Suprapubic skin (tissue), 3 donors: ENCODE measurements around the gene CDS2.

Source experiments
- POLR2A ChIP-seq, 2 donors: fragments of 450-650 bp; IDR thresholded peaks; one replicate each; pipeline ENCODE4 v1.6.1; 2017; ENCODE audit warnings: antibody characterized with exemption in 2 of 2, mild to moderate bottlenecking in 2 of 2, moderate library complexity in 2 of 2
- TF ChIP-seq, protein P1 (sequence below), 2 donors: fragments of 200-600 bp in 1 of 2; fragments of 450-650 bp in 1 of 2; sonication (generic) in 1 of 2; IDR thresholded peaks; one replicate each; pipeline ENCODE4 v1.5.1; 2016 to 2019; ENCODE audit warnings: antibody characterized with exemption in 2 of 2, mild to moderate bottlenecking in 1 of 2, moderate library complexity in 1 of 2

DNA sequence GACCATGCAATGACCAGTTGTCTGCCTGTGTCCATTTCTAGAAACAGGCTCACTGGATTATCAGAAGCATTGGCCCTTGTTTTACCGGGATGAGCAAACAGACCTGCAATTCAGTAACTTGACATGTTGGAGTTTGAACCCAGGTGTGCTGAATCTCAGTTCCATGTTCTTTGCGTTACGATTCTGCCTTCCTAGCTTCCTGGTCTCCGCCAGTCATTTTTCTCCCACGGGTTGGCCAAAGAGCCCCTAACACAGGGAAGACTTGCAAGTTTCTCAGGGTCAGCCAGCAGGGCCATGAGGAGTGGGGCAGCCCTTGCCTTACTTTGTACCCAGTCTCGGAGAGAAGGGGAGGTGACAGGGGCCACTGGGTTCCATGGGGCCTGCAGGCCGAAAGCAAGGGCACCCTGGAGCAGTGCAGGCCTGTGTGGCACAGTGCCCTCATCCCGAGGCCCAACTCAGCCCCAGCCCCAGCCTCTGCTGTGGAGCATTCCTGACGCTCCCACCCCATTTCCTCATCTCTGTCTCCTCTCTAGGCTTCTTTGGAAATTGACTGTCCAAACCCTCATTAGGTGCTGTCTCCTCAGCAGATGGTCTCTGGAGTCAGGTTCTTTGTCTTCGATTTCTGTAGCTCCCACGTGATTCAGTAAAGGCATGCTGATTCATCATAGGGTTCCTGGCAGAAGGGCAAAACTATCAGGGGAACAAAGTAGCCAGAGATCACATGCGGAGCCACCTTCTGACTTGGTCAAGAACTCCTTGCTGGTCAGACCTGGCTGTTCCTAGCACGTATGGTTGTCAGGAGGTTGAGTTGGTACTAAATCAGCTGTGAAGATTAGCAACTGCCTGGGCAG, 23.6 kb downstream of the CDS2 start:
- TF ChIP-seq, protein P1, sequence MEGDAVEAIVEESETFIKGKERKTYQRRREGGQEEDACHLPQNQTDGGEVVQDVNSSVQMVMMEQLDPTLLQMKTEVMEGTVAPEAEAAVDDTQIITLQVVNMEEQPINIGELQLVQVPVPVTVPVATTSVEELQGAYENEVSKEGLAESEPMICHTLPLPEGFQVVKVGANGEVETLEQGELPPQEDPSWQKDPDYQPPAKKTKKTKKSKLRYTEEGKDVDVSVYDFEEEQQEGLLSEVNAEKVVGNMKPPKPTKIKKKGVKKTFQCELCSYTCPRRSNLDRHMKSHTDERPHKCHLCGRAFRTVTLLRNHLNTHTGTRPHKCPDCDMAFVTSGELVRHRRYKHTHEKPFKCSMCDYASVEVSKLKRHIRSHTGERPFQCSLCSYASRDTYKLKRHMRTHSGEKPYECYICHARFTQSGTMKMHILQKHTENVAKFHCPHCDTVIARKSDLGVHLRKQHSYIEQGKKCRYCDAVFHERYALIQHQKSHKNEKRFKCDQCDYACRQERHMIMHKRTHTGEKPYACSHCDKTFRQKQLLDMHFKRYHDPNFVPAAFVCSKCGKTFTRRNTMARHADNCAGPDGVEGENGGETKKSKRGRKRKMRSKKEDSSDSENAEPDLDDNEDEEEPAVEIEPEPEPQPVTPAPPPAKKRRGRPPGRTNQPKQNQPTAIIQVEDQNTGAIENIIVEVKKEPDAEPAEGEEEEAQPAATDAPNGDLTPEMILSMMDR (IDR thresholded peaks at IDR 0.05): no peak
- no peak for TF ChIP-seq POLR2A (IDR thresholded peaks at IDR 0.05)
